Natural killer cell (primary cell): ENCODE results near the gene OVCH2. TPM values are rescaled to one million over a fixed set of nuclear protein-coding genes. Genes with fewer than 3 reads are reported as not detected.
A peak's percentile ranks its signal among the peaks of the same experiment; 100 is the strongest.

Experiments used
- ATAC-seq, 3 donors: fragments of 150-1000 bp in 2 of 3; fragments of 200-7000 bp in 1 of 3; cut with Tn5 transposase; 1 replicate in 1 of 3; 2 replicates in 2 of 3; pipeline ENCODE4 v1.10.0; 2021; ENCODE audit warnings: mild to moderate bottlenecking in 2 of 3, moderate library complexity in 2 of 3
- DNase-seq, 2 donors: peaks; one replicate each; pipeline versions ENCODE4 v3.0.0 to v3.0.0-alpha.2; 2013 to 2021; ENCODE audit warnings: mixed read lengths in 1 of 2
- H3K27ac ChIP-seq: one replicate; pipeline ENCODE4 v1.5.1; 2013; ENCODE audit warnings: mild to moderate bottlenecking, low read length
- H3K27me3 ChIP-seq: one replicate; pipeline ENCODE4 v1.6.1; 2013; ENCODE audit warnings: low read length; ENCODE audit not compliant: control insufficient read depth, insufficient read depth
- H3K36me3 ChIP-seq: one replicate; pipeline ENCODE4 v1.6.1; 2013; ENCODE audit warnings: low read length; ENCODE audit not compliant: control insufficient read depth, insufficient read depth
- H3K4me1 ChIP-seq: one replicate; pipeline ENCODE4 v1.6.1; 2013; ENCODE audit warnings: low read length; ENCODE audit not compliant: control insufficient read depth, insufficient read depth
- H3K4me3 ChIP-seq: one replicate; pipeline ENCODE4 v1.5.1; 2013; ENCODE audit warnings: low read length
- H3K9me3 ChIP-seq: one replicate; pipeline ENCODE4 v1.6.1; 2013; ENCODE audit warnings: low read length; ENCODE audit not compliant: control insufficient read depth, insufficient read depth
- H3K27ac Mint-ChIP-seq, 2 donors: one replicate each; pipeline ENCODE4 v1.8.0; 2022; ENCODE audit warnings: mild to moderate bottlenecking in 2 of 2, mixed read lengths in 2 of 2, moderate library complexity in 1 of 2
- H3K27me3 Mint-ChIP-seq, 2 donors: one replicate each; pipeline ENCODE4 v1.8.0; 2022; ENCODE audit warnings: low read depth in 2 of 2, mixed read lengths in 2 of 2
- H3K36me3 Mint-ChIP-seq: one replicate; pipeline ENCODE4 v1.8.0; 2022; ENCODE audit warnings: mixed read lengths
- H3K4me1 Mint-ChIP-seq, 2 donors: one replicate each; pipeline ENCODE4 v1.8.0; 2022; ENCODE audit warnings: mixed read lengths in 2 of 2
- H3K4me3 Mint-ChIP-seq: one replicate; pipeline ENCODE4 v1.8.0; 2022; ENCODE audit warnings: mild to moderate bottlenecking, moderate library complexity, mixed read lengths
- H3K9me3 Mint-ChIP-seq, 2 donors: one replicate each; pipeline ENCODE4 v1.8.0; 2022; ENCODE audit warnings: mixed read lengths in 2 of 2
- CTCF ChIP-seq: fragments of 200-600 bp; IDR thresholded peaks from one replicate; pipeline ENCODE4 v1.8.0; 2022; ENCODE audit warnings: antibody characterized with exemption
- WGBS: methylation state at CpG from one replicate; pipeline ENCODE4 v1.1.7; 2013; ENCODE audit warnings: missing lambda C conversion rate; ENCODE audit not compliant: insufficient coverage; 5-methylcytosine and 5-hydroxymethylcytosine counted together
- intact Hi-C: fragments of 100-400 bp; cut with micrococcal nuclease; formaldehyde crosslinking; loops from one replicate; pipeline ENCODE4 v1.14.2; 2022
- total RNA-seq, 4 donors: library from RNA; stranded (reverse); fragments of 120-200 nt in 1 of 4; gene quantifications; one replicate each; pipeline versions ENCODE4 v1.2.3 to v1.2.4, GENCODE V29; 2013 to 2022

The OVCH2 gene
- total RNA-seq, 3 donors from 2014 or later (not counting 1 experiment from before 2014, with no cell fraction given), result not detected

- no peaks in the 10 kb centered on the region for H3K36me3 Mint-ChIP-seq
- peak in 1 of 2 donors; percentile 15 for DNase-seq
- intact Hi-C loops, result no loop called here
These were observed 32.4 kb downstream of the OVCH2 start for GRCh38 chr11:7673724-7674434.

DNA sequence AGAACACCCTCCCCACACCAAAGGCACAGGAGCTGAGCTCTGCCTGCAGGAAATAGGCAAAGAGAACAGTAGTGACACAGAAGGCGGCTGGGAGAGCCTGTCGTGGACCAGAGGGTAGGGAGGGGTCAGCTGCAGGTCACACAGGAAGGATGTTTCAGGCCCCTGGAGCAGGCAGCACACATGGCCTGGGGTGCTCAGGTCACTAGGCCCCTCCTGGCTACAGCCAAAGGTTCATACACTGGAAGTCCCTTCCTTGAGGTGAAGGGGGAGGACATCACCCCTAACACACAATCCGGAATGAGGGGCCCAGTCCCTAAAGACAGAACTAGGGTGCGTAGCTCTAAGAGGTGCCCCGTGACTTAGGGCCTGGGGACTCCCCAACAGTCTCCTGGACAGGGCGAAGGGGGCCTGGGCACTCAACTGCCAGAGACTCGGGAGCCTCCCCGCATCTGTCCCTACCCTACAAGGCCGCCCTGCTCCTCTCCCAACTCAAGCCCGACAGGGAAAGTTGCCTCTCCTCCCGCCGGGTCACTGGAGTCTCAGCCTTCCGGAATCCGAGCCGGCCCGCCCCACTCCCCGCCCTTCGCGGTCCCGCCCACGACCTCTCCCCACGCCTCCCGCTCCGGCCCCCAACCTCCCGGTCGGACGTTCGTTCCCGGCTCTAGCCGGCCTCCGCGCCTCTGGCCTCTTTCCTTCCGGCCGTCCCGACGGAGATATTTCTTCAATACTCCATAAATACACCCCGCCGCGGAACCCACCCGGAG, 33.1 kb downstream of the OVCH2 start, which contains the start of gene CYB5R2:
TSS of gene CYB5R2 (minus strand) at position 541 of the 764 bp plus-strand sequence. CDS start 675 bp downstream, outside the sequence.
- ATAC-seq, result peak; percentile 18 to 61 (median 59)

More at GRCh38 chr11:7673724-7674434, 32.4 kb downstream of the OVCH2 start:
- Histone ChIP-seq H3K27me3 (peaks cover 16% of the 10 kb centered on the region), H3K36me3 (no peaks in the 10 kb centered on the region), H3K4me3 (peak overlapping the region; percentile 16), H3K4me1 (peaks cover 19% of the 10 kb centered on the region), H3K27ac (no peak overlapping the region), H3K9me3 (no peaks in the 10 kb centered on the region)
- TF ChIP-seq CTCF, result no peak
- H3K9me3 Mint-ChIP-seq, result no peaks in the 10 kb centered on the region
- H3K27me3 Mint-ChIP-seq, result peaks cover 36 to 50% of the 10 kb centered on the region in 2 donors
- peak; percentile 42 to 67 (median 50) for ATAC-seq
- H3K4me1 Mint-ChIP-seq, result peaks cover 0 to 14% of the 10 kb centered on the region in 2 donors
- peak overlapping the region in 1 of 2 donors; percentile 33 for H3K27ac Mint-ChIP-seq
- WGBS, result 7% methylated on average over 72 of the region's 72 CpGs
- H3K4me3 Mint-ChIP-seq, result peak overlapping the region; percentile 72

DNA sequence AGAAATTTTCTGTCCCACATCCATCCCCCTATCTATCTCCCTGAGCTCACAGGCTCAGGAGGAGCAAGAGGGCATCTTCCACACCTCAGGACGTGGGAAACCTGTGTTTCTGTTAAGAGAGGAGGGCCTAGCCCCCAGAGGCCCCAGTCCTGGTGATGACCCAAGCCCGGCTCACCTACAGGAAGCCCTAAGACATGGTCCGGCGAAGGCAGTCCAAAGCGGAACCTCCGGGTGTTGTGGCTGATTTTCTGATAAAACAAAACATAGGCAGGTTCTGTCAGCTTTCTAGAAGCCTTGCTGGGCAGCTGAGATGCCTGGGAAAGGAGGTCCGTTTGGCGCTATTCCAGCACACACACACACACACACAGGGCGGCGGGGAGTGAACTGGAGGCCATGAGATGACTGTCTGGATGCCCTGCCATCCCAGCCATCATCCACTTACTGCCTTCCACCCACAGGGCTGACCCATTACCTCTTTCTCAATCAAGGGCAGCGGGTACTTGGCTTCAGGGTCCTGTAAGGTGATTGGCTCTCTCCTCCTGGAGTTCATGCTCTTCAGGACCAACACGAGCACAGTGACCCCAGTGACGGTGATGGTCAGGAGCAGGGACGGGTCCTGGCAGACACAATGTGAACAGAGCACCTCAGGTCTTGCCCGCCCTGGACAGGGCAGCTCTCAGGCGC, 33.9 kb downstream of the OVCH2 start:
- no peak for DNase-seq

More for the DNA sequence above, 33.1 kb downstream of the OVCH2 start, which contains the start of gene CYB5R2:
- peaks cover 34 to 46% of the 10 kb centered on the region in 2 donors for H3K27me3 Mint-ChIP-seq
- DNase-seq, result peak in 1 of 2 donors; percentile 9
- H3K4me1 ChIP-seq, result peaks cover 19% of the 10 kb centered on the region
- H3K9me3 Mint-ChIP-seq, result no peaks in the 10 kb centered on the region
- H3K36me3 ChIP-seq, result no peaks in the 10 kb centered on the region
- no peak for TF ChIP-seq CTCF
- peak within 1 kb of the TSS in 1 of 2 donors; percentile 33 for H3K27ac Mint-ChIP-seq
- intact Hi-C loops, result no loop called here
- peaks cover 16% of the 10 kb centered on the region for H3K27me3 ChIP-seq
- H3K9me3 ChIP-seq, result no peaks in the 10 kb centered on the region
- peaks cover 0 to 14% of the 10 kb centered on the region in 2 donors for H3K4me1 Mint-ChIP-seq
- WGBS, result 15% methylated on average over 40 of the region's 40 CpGs
- H3K27ac ChIP-seq, result no peak within 1 kb of the TSS
- H3K36me3 Mint-ChIP-seq, result no peaks in the 10 kb centered on the region
- peak within 1 kb of the TSS; percentile 16 for H3K4me3 ChIP-seq
- peak within 1 kb of the TSS; percentile 72 for H3K4me3 Mint-ChIP-seq

More for the DNA sequence above, 33.9 kb downstream of the OVCH2 start:
- no peak for TF ChIP-seq CTCF
- Mint-ChIP-seq H3K27me3 (peaks cover 34 to 40% of the 10 kb centered on the region in 2 donors), H3K9me3 (no peaks in the 10 kb centered on the region), H3K36me3 (no peaks in the 10 kb centered on the region), H3K4me1 (peaks cover 0 to 14% of the 10 kb centered on the region in 2 donors), H3K4me3 (peak overlapping the region; percentile 65), H3K27ac (no peak overlapping the region)
- intact Hi-C loops, result no loop called here
- ATAC-seq, result no peak
- H3K27me3 ChIP-seq, result peaks cover 16% of the 10 kb centered on the region
- H3K36me3 ChIP-seq, result no peaks in the 10 kb centered on the region
- H3K27ac ChIP-seq, result no peak overlapping the region
- WGBS, result 90% methylated on average over 16 of the region's 16 CpGs
- no peak overlapping the region for H3K4me3 ChIP-seq
- H3K4me1 ChIP-seq, result peaks cover 19% of the 10 kb centered on the region
- H3K9me3 ChIP-seq, result no peaks in the 10 kb centered on the region
